Heart left ventricle (tissue), 16 donors: ENCODE measurements around the gene BCL7B. TPM values are rescaled to one million over a fixed set of nuclear protein-coding genes. Genes with fewer than 3 reads are reported as not detected.
A peak's percentile ranks its signal among the peaks of the same experiment; 100 is the strongest.

Experiments
- ATAC-seq, 4 donors: fragments of 200-7000 bp; cut with Tn5 transposase; one replicate each; pipeline ENCODE4 v1.9.1; 2020 to 2022; ENCODE audit warnings: moderate library complexity in 4 of 4, mild to moderate bottlenecking in 3 of 4, moderate number of reproducible peaks in 1 of 4
- DNase-seq, 5 donors: peaks; one replicate each; pipeline ENCODE4 v3.0.0-alpha.2; 2020
- H3K27ac ChIP-seq, 12 donors: fragments of 200-600 bp; sonication (generic) in 4 of 12; one replicate each; pipeline versions ENCODE4 v1.5.0 to v1.8.0; 2016 to 2022; ENCODE audit warnings: mild to moderate bottlenecking in 2 of 12
- H3K27me3 ChIP-seq, 9 donors: fragments of 200-600 bp; sonication (generic) in 2 of 9; one replicate each; pipeline versions ENCODE4 v1.5.1 to v1.8.0; 2016 to 2022; ENCODE audit warnings: mild to moderate bottlenecking in 3 of 9
- H3K36me3 ChIP-seq, 9 donors: fragments of 200-600 bp; sonication (generic) in 2 of 9; one replicate each; pipeline versions ENCODE4 v1.5.0 to v1.8.0; 2018 to 2022; ENCODE audit warnings: mild to moderate bottlenecking in 2 of 9
- H3K4me1 ChIP-seq, 12 donors: fragments of 200-600 bp; sonication (generic) in 4 of 12; one replicate each; pipeline versions ENCODE4 v1.5.0 to v1.8.0; 2016 to 2022; ENCODE audit warnings: mild to moderate bottlenecking in 3 of 12
- H3K4me3 ChIP-seq, 12 donors: fragments of 200-600 bp; sonication (generic) in 4 of 12; one replicate each; pipeline versions ENCODE4 v1.5.0 to v1.8.0; 2017 to 2022; ENCODE audit warnings: mild to moderate bottlenecking in 9 of 12, moderate library complexity in 4 of 12
- H3K9me3 ChIP-seq, 12 donors: fragments of 200-600 bp; sonication (generic) in 4 of 12; one replicate each; pipeline versions ENCODE4 v1.5.0 to v1.8.0; 2016 to 2022; ENCODE audit warnings: mild to moderate bottlenecking in 1 of 12
- POLR2A ChIP-seq, 2 donors: fragments of 450-650 bp; IDR thresholded peaks; one replicate each; pipeline ENCODE4 v1.6.1; 2017; ENCODE audit warnings: antibody characterized with exemption in 2 of 2, mild to moderate bottlenecking in 2 of 2, moderate library complexity in 2 of 2
- WGBS, 4 donors: extraction: QIAGEN DNeasy Blood & Tissue Kit in 2 of 4; methylation state at CpG; one replicate each; pipeline versions ENCODE4 v1.1.5 to v1.1.7; 2013 to 2018; 5-methylcytosine and 5-hydroxymethylcytosine counted together
- intact Hi-C, 10 donors: fragments of 100-400 bp; cut with DNase I; formaldehyde crosslinking; loops; one replicate each; pipeline versions ENCODE4 v1.11.1 to v1.14.2; 2022
- polyA plus RNA-seq, 2 donors: library from polyadenylated mRNA; stranded (reverse); fragments of 200-250 nt; gene quantifications; one replicate each; pipeline ENCODE4 v1.2.3, GENCODE V29; 2013
- total RNA-seq, 9 donors: library from RNA; depleted of rRNA in 2 of 9; stranded (reverse); fragments of >200 nt in 2 of 9; fragmentation: NEBNext Ultra II Directional in 3 of 9; extraction: Animal tissue kit (Norgen Biotek cat#: 25700) in 3 of 9; gene quantifications; one replicate each; pipeline versions ENCODE4 v1.1.0 to v1.2.4, GENCODE V29; 2016 to 2023
- TF ChIP-seq, protein P1 (sequence below), 12 donors: fragments of 200-600 bp; sonication (generic) in 4 of 12; IDR thresholded peaks; one replicate each; pipeline versions ENCODE4 v1.5.0 to v1.8.0; 2018 to 2022; ENCODE audit warnings: antibody characterized with exemption in 12 of 12, mild to moderate bottlenecking in 5 of 12
- donor health status: ischemic (EF 13 %, LVEDD 7.1; RV severe dilation, severe dysfunction).
- donor health status: healthy with polysubstance abuse.
- donor health status: DM: no; HTN: yes; CAD: no.
- donor health status: DM: no; HTN: no; CAD: no.
- donor health status: ischemic (EF 25% LVEDD 6.9; RV normal size, moderate dysfunction).
- donor health status: ischemic (EF 25% LVEDD 5.7; RV mildly dilated, moderate dysfunction).
- donor health status: healthy.
- donor health status: DM: yes; HTN: yes; CAD: no.
- donor health status: ischemic (EF 35%, LVEDD 5.7; RV mildly dilated, moderate dysfunction).
- donor health status: nonischemic (EF 11% LVEDD 7.7; RV severe dilation, severe dysfunction).
- donor health status: DM: yes; HTN: yes; CAD: no.
- donor health status: PGD.
- donor health status: ischemic (EF 29% LVEDD 5.4; RV normal size, mild dysfunction).
- donor health status: nonischemic (EF 23%, LVEDD 6.1; RV moderate dilation, normal function).

Gene BCL7B
- total and polyA plus RNA-seq, 11 donors: 63.2 to 182 (median 77.9) TPM

DNA sequence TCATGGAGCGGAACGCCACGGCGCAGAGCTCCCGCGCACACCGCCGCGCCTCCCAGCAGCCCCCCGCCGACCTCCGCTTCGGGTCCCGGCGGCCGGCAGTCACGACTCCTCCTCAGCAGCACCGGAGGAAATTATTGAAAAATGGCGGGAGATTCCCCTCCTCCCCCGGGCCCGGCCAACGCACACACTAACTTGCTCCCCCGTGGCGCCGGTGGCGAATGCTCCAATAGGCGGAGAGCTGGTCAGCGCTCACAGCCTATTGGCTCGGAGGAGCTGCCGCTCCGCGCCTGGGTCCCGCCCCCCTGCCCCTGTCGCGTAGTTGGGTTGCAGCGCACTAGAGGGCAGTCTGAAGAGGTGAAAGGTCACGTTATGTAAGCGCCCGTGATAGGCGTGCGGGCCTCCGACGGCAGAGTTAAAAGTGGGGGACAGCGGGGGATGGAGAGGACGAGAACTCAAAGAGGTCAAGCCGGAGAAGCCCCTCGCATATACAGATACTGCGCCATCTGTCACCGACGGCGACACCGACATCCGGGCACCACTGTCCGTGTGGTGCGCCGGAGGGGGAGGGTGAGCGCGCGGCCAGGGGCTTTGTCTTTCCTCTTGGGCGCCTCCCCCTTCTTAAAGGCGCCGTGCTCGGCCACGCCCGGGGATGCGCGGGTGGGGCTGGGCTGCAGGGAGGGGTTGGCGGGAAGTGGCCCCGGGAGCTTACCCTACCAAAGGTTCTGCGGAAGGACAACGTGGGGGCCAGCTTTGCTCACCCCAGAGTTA, 35.2 kb downstream of the BCL7B start, which contains the start of gene BAZ1B:
BAZ1B (minus strand) TSS at position 189 of the 768 bp plus-strand sequence. CDS start 360 bp downstream, outside the sequence.
- Histone ChIP-seq H3K27me3 (no peaks in the 10 kb centered on the region), H3K27ac (peak within 1 kb of the TSS; percentile 81 to 97 (median 94)), H3K4me3 (peak within 1 kb of the TSS; percentile 59 to 99 (median 90)), H3K4me1 (peaks cover 11 to 64% (median 36%) of the 10 kb centered on the region in 12 donors), H3K36me3 (peaks cover 0 to 13% (median 2%) of the 10 kb centered on the region in 9 donors), H3K9me3 (no peaks in the 10 kb centered on the region)
- peak; percentile 32 to 75 for TF ChIP-seq POLR2A (IDR thresholded peaks at IDR 0.05)
- TF ChIP-seq, protein P1, sequence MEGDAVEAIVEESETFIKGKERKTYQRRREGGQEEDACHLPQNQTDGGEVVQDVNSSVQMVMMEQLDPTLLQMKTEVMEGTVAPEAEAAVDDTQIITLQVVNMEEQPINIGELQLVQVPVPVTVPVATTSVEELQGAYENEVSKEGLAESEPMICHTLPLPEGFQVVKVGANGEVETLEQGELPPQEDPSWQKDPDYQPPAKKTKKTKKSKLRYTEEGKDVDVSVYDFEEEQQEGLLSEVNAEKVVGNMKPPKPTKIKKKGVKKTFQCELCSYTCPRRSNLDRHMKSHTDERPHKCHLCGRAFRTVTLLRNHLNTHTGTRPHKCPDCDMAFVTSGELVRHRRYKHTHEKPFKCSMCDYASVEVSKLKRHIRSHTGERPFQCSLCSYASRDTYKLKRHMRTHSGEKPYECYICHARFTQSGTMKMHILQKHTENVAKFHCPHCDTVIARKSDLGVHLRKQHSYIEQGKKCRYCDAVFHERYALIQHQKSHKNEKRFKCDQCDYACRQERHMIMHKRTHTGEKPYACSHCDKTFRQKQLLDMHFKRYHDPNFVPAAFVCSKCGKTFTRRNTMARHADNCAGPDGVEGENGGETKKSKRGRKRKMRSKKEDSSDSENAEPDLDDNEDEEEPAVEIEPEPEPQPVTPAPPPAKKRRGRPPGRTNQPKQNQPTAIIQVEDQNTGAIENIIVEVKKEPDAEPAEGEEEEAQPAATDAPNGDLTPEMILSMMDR (IDR thresholded peaks at IDR 0.05): peak in 7 of 12 donors; percentile 6 to 47 (median 20)
- WGBS, 4 donors: 0 to 1% (median 0%) methylated on average over 36 to 71 of the region's 71 CpGs
- intact Hi-C loops: loop anchor here in 7 of 10 donors (1.0 to 10.0 kb wide), 6 partner anchors 35 to 217 kb away; partner anchors contain the start of genes BCL7B (in 6 of the 7) and TBL2 (in 2 of the 7)
- ATAC-seq (peak; percentile 98 to 99 (median 98)), DNase-seq (peak; percentile 99)

DNA sequence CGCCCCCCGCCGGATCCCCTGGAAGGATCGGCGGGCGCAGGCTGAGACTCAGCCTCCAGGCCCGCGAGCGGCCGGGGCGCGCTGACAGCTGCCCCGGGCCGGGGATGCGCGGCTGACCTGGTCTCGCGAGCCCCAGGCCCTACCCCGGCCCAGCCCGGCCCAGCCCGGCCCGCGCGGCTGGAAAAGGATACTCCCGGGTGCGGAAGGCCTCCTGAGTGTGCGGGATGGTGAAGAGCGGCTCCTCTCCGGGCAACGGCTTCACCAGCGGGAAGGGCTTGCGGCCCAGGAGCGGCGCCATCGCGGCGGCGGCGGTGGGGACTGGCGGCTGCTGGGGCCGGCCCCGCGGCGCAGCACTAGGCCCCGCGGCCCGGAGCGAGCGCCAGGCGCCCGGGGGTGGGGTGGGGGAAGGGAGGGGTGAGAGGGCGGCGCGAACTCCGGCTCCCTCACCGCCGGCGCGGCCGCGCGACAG, 35.8 kb downstream of the BCL7B start:
- peaks cover 11 to 60% (median 38%) of the 10 kb centered on the region in 12 donors for H3K4me1 ChIP-seq
- H3K27me3 ChIP-seq: no peaks in the 10 kb centered on the region
- peak in 3 of 5 donors; percentile 70 to 84 (median 81) for DNase-seq
- peak; percentile 9 to 84 (median 53) for ATAC-seq
- peak overlapping the region; percentile 59 to 99 (median 90) for H3K4me3 ChIP-seq
- H3K27ac ChIP-seq: peak overlapping the region; percentile 81 to 97 (median 94)
- H3K36me3 ChIP-seq: peaks cover 0 to 19% (median 8%) of the 10 kb centered on the region in 9 donors
- H3K9me3 ChIP-seq: no peaks in the 10 kb centered on the region
- WGBS, 4 donors: 0% methylated on average over 15 to 62 of the region's 62 CpGs
- intact Hi-C loops: loop anchor here in 7 of 10 donors (1.0 to 10.0 kb wide), 6 partner anchors 35 to 218 kb away; partner anchors contain the start of genes BCL7B (in 6 of the 7) and TBL2 (in 2 of the 7)
- TF ChIP-seq, protein P1 (IDR thresholded peaks at IDR 0.05): no peak
- no peak for TF ChIP-seq POLR2A (IDR thresholded peaks at IDR 0.05)

DNA sequence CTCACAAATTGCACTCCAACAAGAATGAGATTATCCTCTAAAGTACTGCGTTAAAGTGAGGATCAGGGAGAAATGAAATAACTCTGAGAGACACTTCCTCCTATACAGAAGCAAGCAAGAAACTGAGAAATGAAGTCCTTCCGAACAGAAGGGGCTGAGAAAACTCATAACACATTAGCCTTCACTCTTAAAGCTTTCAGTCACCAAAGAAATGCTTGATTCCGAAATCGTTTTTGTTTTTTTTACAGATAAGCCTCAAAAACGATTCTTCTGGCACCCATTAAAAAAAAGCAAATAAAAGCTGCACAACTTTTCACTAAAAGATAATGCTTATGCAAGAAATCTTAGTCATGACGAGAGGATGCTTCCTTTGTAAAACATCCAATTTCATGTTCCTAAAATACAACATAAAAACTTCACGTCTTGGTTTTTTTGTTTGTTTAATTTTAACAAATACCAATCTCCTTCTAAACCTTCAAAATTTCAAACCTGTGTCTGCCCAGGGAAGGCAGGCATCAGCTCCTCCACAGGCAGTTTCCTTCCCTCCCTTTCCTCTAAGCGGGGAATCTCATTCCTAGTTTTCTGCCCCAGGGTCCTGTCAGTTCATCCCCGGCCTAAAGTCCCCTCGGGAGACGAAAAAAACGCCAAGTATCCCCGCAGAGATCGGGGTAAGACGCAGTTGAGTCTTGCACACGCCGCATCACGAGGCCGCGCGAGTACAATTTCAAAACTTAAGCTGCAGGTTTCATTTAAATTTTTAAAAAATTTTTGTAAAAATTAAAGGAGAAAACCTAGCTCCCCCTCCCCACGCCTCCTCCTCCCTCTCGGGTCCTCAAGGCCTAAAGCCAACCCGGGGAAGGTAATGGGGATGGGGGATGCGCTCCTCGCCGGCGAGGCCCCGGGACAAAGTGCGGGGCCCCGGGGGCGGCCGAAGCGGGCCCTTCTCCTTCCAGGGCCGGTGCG, 36.5 kb downstream of the BCL7B start:
- intact Hi-C loops: loop anchor here in 3 of 10 donors (5.0 to 10.0 kb wide), 2 partner anchors 36 to 54 kb away; partner anchors contain the start of genes BCL7B (in 2 of the 3) and TBL2 (in 1 of the 3)
- ATAC-seq: no peak
- no peak for TF ChIP-seq POLR2A (IDR thresholded peaks at IDR 0.05)
- TF ChIP-seq, protein P1 (IDR thresholded peaks at IDR 0.05): no peak

More for the DNA sequence above, 36.5 kb downstream of the BCL7B start:
- 0 to 1% (median 1%) methylated on average over 35 to 36 of the region's 36 CpGs for WGBS, 4 donors
- peaks cover 11 to 54% (median 38%) of the 10 kb centered on the region in 12 donors for H3K4me1 ChIP-seq
- peak in 1 of 5 donors; percentile 15 for DNase-seq
- no peaks in the 10 kb centered on the region for H3K9me3 ChIP-seq
- H3K4me3 ChIP-seq: peak overlapping the region; percentile 59 to 99 (median 90)
- H3K36me3 ChIP-seq: peaks cover 0 to 26% (median 15%) of the 10 kb centered on the region in 9 donors
- peak overlapping the region; percentile 81 to 97 (median 94) for H3K27ac ChIP-seq
- H3K27me3 ChIP-seq: no peaks in the 10 kb centered on the region
